Measurements from ENCODE around the gene CCKAR. TPM values are rescaled to one million over a fixed set of nuclear protein-coding genes. Genes with fewer than 3 reads are reported as not detected.
"Not testable (repeated sequence)": the region's sequence is repeated elsewhere in the genome, so short reads cannot be mapped to it uniquely, and the experiment has no call there.

Gene CCKAR, protein sequence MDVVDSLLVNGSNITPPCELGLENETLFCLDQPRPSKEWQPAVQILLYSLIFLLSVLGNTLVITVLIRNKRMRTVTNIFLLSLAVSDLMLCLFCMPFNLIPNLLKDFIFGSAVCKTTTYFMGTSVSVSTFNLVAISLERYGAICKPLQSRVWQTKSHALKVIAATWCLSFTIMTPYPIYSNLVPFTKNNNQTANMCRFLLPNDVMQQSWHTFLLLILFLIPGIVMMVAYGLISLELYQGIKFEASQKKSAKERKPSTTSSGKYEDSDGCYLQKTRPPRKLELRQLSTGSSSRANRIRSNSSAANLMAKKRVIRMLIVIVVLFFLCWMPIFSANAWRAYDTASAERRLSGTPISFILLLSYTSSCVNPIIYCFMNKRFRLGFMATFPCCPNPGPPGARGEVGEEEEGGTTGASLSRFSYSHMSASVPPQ
- not detected for total RNA-seq
- long read RNA-seq, result 0 reads

- intact Hi-C loops (cut with micrococcal nuclease), result no loop called here
- no peak for ATAC-seq
- DNase-seq, result no peak
These were observed at the start of gene CCKAR for GRCh38 chr4:26490111-26490959. Gene CCKAR (minus strand): TSS chr4:26490484. CDS start chr4:26490267, 217 bp downstream.

- intact Hi-C loops (cut with micrococcal nuclease), result no loop called here
These were observed 43.4 kb upstream of the CCKAR start for GRCh38 chr4:26533685-26534084.

GRCh38 chr4:26531491-26532116, 41.3 kb upstream of the CCKAR start:
- ATAC-seq (no peak), DNase-seq (no peak)
- intact Hi-C loops (cut with micrococcal nuclease), result no loop called here

More at GRCh38 chr4:26533685-26534084, 43.4 kb upstream of the CCKAR start:
- ATAC-seq (no peak), DNase-seq (no peak)

DNA sequence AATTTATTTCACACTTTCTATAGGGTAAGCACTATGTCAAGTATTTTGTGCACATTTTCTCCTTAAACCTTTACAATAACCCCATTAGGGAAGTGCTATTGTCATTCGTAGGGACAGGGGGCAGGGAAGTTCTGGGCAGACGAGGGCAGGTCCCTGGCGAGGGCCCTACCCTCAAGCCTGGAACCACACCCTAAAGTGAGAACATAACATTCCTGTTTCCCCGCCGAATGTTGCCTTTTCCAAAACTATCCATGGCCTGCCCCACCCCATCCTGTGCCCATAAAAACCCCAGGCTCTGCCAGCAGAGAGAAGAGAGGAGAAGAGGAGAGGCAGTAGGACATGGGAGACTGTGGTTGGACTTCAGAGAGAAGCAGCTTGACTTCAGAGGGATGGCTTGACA, 39.8 kb upstream of the CCKAR start:
- no peak for ATAC-seq
- intact Hi-C loops (cut with micrococcal nuclease), result no loop called here

GRCh38 chr4:26529479-26529878, 39.2 kb upstream of the CCKAR start:
- ATAC-seq, result no peak

More for the DNA sequence above, 39.8 kb upstream of the CCKAR start:
- no peak for DNase-seq

GRCh38 chr4:26525771-26526150, 35.5 kb upstream of the CCKAR start:
- intact Hi-C loops (cut with micrococcal nuclease), result no loop called here
- DNase-seq (no peak), ATAC-seq (no peak)

More at GRCh38 chr4:26529479-26529878, 39.2 kb upstream of the CCKAR start:
- no peak for DNase-seq
- intact Hi-C loops (cut with micrococcal nuclease), result no loop called here

GRCh38 chr4:26525136-26525770, 35.0 kb upstream of the CCKAR start:
- intact Hi-C loops (cut with micrococcal nuclease), result no loop called here
- DNase-seq (no peak), ATAC-seq (no peak)

DNA sequence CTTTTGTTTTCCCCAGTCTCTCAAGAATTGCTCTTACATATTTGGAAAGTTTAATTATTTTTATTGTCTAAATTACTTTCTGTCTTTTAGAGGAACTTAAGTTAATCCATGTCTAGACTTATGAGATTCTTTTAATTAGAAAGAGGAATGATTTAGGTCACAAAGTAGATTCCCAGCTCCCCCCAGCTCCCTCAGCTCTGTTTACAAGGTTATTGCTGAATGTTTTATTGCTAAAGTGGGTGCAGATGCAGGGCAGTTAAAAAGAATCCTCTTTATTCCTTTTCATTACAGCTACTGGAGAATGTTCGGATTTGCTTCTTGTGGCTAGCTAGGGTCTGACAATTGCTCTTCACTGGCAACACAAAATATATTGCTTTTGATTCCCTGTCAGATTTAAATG, 33.7 kb upstream of the CCKAR start:
- DNase-seq, result no peak
- no peak for ATAC-seq

DNA sequence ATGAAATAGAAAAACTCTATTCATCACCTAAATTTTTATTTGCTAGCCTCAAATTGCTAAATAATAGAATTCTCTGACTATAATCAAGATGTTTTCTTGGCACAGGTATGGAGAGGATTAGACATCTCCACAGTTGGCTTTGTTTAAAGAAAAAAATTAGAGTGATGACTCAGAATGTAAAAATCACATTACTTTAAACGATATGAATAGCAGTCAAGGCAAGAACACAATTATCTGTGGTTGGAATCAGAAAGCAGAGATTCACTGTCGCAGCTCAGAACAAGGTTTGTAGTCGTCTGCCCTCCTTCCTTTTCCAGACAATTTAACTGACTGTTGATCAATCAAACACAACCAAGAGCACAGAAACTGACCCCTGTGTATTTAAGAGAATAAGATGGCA, 32.2 kb upstream of the CCKAR start:
- ATAC-seq, result no peak
- no peak for DNase-seq
- intact Hi-C loops (cut with micrococcal nuclease), result no loop called here

More for the DNA sequence above, 33.7 kb upstream of the CCKAR start:
- intact Hi-C loops (cut with micrococcal nuclease), result no loop called here

- ATAC-seq, result no peak
- intact Hi-C loops (cut with micrococcal nuclease), result no loop called here
- no peak for DNase-seq
These were observed 30.6 kb upstream of the CCKAR start for GRCh38 chr4:26520728-26521450.

DNA sequence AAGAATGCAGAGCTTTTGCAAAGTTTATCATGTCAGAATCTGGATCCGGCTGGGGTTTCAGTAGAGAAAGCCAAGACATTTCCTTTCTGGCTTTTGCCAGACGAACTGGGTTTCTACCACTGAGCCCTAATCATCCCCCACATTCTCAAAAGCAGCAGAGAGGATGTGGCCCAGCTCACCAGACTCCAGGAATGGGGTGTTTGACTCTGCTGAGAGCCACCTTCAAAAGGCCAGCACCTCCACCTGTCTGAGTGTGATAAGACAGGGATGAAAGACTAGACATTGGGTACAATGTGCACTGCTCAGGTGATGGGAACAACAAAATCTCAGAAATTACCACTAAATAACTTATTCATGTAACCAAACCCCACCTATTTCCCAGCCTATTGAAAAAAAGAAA, 25.7 kb upstream of the CCKAR start:
- no peak for ATAC-seq
- intact Hi-C loops (cut with micrococcal nuclease), result no loop called here
- DNase-seq, result no peak

DNA sequence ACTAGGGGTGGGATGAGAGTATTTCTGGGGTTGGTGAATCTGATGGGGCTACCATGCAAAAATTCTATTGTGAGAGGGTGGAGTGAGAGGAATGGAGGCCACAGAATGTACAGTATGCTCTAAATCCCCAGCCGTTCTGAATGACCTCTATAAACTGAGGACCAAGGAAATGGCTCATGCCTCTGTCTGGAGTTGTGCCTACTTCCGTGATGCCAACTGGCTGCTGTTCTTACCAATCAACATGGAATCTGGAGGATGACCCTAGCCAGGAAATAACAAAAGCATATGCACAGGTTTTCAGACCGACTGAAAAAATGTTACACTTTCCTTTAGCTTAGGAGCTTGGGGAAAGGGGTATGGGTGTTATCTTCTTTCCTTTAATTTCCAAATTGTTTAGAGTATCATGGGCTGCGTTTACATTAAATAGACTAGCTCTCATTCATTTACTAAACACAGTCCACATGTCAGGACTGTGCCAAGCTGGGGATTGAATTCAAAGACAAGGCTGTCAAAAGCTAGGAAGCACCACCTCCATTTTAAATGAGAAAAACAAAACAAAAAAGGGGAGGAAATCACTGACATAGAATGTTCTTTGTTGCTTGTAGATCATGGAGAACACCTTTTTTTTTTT, 20.2 kb upstream of the CCKAR start:
- DNase-seq, result no peak
- ATAC-seq, result no peak
- intact Hi-C loops (cut with micrococcal nuclease), result no loop called here

DNA sequence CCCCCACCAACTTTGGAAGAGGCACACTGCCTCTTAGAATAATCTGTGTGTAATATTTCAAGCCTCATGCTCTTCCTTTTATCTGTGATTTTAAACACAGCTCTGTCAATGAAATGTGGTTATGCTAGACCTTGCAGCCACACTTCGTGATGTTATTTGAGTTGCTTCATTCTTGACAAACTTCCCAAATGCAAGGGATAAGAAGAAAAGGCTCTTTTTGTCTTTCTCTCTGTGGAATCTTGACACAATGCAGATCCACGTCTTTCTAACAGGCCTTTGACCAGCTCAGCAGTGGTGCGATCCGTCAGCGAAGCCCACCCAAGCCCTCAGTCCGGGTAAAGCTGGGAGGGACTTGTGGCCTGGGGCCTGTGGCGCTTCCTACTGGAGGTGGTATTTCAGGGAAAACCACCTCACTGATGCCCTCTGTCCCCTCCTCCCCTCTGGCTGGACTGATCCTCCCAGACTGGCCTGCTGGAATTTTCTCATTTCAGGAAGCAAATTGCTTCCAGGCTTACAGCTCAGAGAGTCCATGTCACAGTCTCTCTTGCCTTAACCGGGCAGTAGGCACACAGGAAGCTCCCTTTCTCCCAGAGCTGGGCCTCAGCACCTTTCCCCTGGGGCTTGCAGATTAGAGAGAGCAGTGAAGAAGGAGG, 19.5 kb upstream of the CCKAR start:
- ATAC-seq, result no peak
- no peak for DNase-seq
- intact Hi-C loops (cut with micrococcal nuclease), result no loop called here

GRCh38 chr4:26507286-26507685, 17.0 kb upstream of the CCKAR start:
- ATAC-seq (no peak), DNase-seq (no peak)
- intact Hi-C loops (cut with micrococcal nuclease), result no loop called here

DNA sequence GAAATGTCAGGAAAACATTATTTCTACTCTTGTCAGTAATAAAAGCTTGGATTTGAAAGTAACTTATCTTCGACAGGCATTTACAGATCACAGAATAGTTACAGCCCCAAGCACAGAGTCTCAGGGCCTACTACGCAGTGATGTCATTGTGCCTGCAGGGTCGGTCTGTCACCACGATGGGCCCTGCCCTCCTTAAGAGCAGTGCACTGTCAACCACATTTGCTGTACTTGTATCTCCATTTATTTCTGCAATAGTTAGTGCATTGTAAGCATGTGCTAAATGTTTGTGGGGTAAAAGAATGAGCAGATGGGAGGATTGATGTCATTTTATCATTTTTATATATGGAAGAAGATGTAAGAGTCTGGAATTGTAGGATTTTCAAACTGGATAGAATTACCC, 13.6 kb upstream of the CCKAR start:
- intact Hi-C loops (cut with micrococcal nuclease), result no loop called here
- DNase-seq (no peak), ATAC-seq (no peak)

DNA sequence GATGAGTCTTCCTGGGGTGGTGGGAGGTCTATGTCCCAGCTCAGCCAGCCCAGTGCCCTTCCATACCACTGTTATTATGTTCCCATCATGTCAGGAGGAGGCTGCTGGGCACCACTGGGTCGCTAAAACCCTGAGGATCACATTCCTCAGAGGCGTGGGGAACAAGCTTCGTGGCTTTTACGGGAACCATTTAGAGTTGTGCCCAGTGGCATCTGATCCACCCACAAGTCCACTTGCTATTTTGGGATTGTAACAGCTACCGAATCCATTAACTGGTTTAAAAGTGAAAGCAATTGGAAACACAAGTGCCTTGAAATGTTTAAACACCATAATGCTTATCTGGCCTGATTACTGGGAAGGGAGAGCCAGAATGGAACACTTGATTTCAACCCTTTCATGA, 13.1 kb upstream of the CCKAR start:
- ATAC-seq, result no peak
- intact Hi-C loops (cut with micrococcal nuclease), result no loop called here
- DNase-seq, result no peak

DNA sequence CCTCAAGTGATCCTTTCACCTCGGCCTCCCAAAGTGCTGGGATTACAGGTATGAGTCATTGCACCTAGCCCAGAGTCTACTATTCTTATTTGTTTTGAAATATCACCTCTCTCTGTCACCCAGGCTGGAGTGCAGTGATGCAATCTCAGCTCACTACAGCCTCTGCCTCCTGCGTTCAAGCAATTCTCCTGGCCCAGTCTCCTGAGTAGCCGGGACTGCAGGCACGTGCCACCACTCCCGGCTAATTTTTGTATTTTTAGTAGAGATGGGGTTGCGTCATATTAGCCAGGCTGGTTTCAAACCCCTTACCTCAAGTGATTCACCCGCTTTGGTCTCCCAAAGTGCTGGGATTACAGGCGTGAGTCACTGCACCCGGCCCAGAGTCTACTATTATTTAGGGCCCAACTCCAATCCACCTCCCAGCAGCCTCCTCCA, 10.3 kb upstream of the CCKAR start:
- intact Hi-C loops (cut with micrococcal nuclease); ATAC-seq; DNase-seq: not testable (repeated sequence)
